Astrocyte of the spinal cord (primary cell): Measurements from ENCODE around the gene TYK2.

Source experiments
- DNase-seq: peaks from one replicate; pipeline ENCODE4 v3.0.0; 2011; ENCODE audit warnings: low read depth, low spot score
- H3K4me3 ChIP-seq: 2 replicates; pipeline ENCODE4 v1.5.1; 2011; ENCODE audit warnings: low read depth, mild to moderate bottlenecking, low read length, moderate library complexity
- CTCF ChIP-seq: IDR thresholded peaks from 2 replicates; pipeline ENCODE4 v1.5.1; 2012; ENCODE audit warnings: low read depth, mild to moderate bottlenecking, low read length, inconsistent platforms
- in situ Hi-C: cut with HindIII; loops from 2 replicates; pipeline ENCODE4 v1.10.0; 2017; ENCODE audit warnings: low sequenced_read_pairs

TYK2 gene

GRCh38 chr19:10365518-10365917, 14.9 kb downstream of the TYK2 start:
- in situ Hi-C loops = no loop called here
- no peak overlapping the region for H3K4me3 ChIP-seq
- DNase-seq = no peak
- no peak for TF ChIP-seq CTCF

- in situ Hi-C loops = no loop called here
- H3K4me3 ChIP-seq = no peak overlapping the region
- no peak for TF ChIP-seq CTCF
- DNase-seq = no peak
Observed at GRCh38 chr19:10364644-10365043, 15.7 kb downstream of the TYK2 start.

- no peak overlapping the region for H3K4me3 ChIP-seq
- in situ Hi-C loops = no loop called here
- peak; percentile 51 for DNase-seq
- no peak for TF ChIP-seq CTCF
Observed at GRCh38 chr19:10363789-10364281, 16.5 kb downstream of the TYK2 start.

- in situ Hi-C loops = no loop called here
- no peak for TF ChIP-seq CTCF
- no peak overlapping the region for H3K4me3 ChIP-seq
- DNase-seq = no peak
Observed at GRCh38 chr19:10362259-10362658, 18.1 kb downstream of the TYK2 start.

GRCh38 chr19:10361569-10362011, 18.8 kb downstream of the TYK2 start:
- H3K4me3 ChIP-seq = no peak overlapping the region
- TF ChIP-seq CTCF = no peak
- no peak for DNase-seq
- in situ Hi-C loops = no loop called here

GRCh38 chr19:10356431-10356830, 23.9 kb downstream of the TYK2 start:
- no peak for DNase-seq
- TF ChIP-seq CTCF = no peak
- H3K4me3 ChIP-seq = no peak overlapping the region
- in situ Hi-C loops = no loop called here
